Cardiac muscle cell (in vitro differentiated cells and primary cell): ENCODE measurements around the gene SRGAP1. TPM values are rescaled to one million over a fixed set of nuclear protein-coding genes. Genes with fewer than 3 reads are reported as not detected.

ENCODE experiments used
- DNase-seq, 2 donors: peaks; one replicate each; pipeline versions ENCODE4 v3.0.0 to v3.0.0-alpha.2; 2010 to 2017; ENCODE audit warnings: low read depth in 1 of 2, low spot score in 1 of 2
- H3K27ac ChIP-seq: fragments of 200-600 bp; sonication (generic); 2 replicates; pipeline ENCODE4 v1.5.1; 2016
- H3K27me3 ChIP-seq: fragments of 200-600 bp; sonication (generic); 2 replicates; pipeline ENCODE4 v1.6.0; 2016; ENCODE audit warnings: control low read depth
- H3K36me3 ChIP-seq: fragments of 200-600 bp; sonication (generic); 2 replicates; pipeline ENCODE4 v1.5.1; 2016; ENCODE audit warnings: control low read depth
- H3K4me1 ChIP-seq: fragments of 200-600 bp; sonication (generic); 2 replicates; pipeline ENCODE4 v1.8.1; 2017; ENCODE audit warnings: low read depth, mild to moderate bottlenecking, mixed run types
- H3K4me3 ChIP-seq: fragments of 200-600 bp; sonication (generic); 2 replicates; pipeline ENCODE4 v1.5.1; 2016; ENCODE audit warnings: mild to moderate bottlenecking
- H3K9me3 ChIP-seq: fragments of 200-600 bp; sonication (generic); 2 replicates; pipeline ENCODE4 v1.5.1; 2017; ENCODE audit warnings: low read depth, mild to moderate bottlenecking, control low read depth
- CTCF ChIP-seq: IDR thresholded peaks from 2 replicates; pipeline ENCODE4 v1.5.1; 2012; ENCODE audit warnings: low read depth, mild to moderate bottlenecking, low read length
- polyA plus RNA-seq: library from polyadenylated mRNA; unstranded; fragments of >200 nt; fragmentation: Nextera tagmentation; extraction: Ambion mirVana; gene quantifications from 2 replicates; pipeline ENCODE4 v1.2.1, GENCODE V29; 2016
- total RNA-seq: library from RNA; depleted of rRNA; stranded (reverse); fragments of >200 nt; gene quantifications from 2 replicates; pipeline ENCODE4 v1.2.3, GENCODE V29; 2016

Gene SRGAP1
- total and polyA plus RNA-seq, 2 experiments from 2014 or later = 2.7 to 3.9 TPM

GRCh38 chr12:64056741-64057140 lies 212.2 kb downstream of the SRGAP1 start:
- H3K4me3 ChIP-seq = no peak overlapping the region
- no peak for DNase-seq
- no peaks in the 10 kb centered on the region for H3K9me3 ChIP-seq
- H3K4me1 ChIP-seq = no peaks in the 10 kb centered on the region
- H3K27me3 ChIP-seq = no peaks in the 10 kb centered on the region
- no peak overlapping the region for H3K27ac ChIP-seq
- H3K36me3 ChIP-seq = no peaks in the 10 kb centered on the region
- TF ChIP-seq CTCF = no peak

GRCh38 chr12:64057706-64058105 lies 213.2 kb downstream of the SRGAP1 start:
- no peak for DNase-seq
- H3K4me1 ChIP-seq = peaks cover 2% of the 10 kb centered on the region
- no peak overlapping the region for H3K4me3 ChIP-seq
- H3K27ac ChIP-seq = no peak overlapping the region
- H3K36me3 ChIP-seq = no peaks in the 10 kb centered on the region
- no peaks in the 10 kb centered on the region for H3K27me3 ChIP-seq
- H3K9me3 ChIP-seq = no peaks in the 10 kb centered on the region
- TF ChIP-seq CTCF = no peak

- no peak for TF ChIP-seq CTCF
- no peak overlapping the region for H3K4me3 ChIP-seq
- no peaks in the 10 kb centered on the region for H3K36me3 ChIP-seq
- no peak overlapping the region for H3K27ac ChIP-seq
- no peak for DNase-seq
- H3K27me3 ChIP-seq = no peaks in the 10 kb centered on the region
- H3K9me3 ChIP-seq = no peaks in the 10 kb centered on the region
- H3K4me1 ChIP-seq = peaks cover 11% of the 10 kb centered on the region
Measured at GRCh38 chr12:64058541-64059265, 214.2 kb downstream of the SRGAP1 start.

GRCh38 chr12:64059685-64060084 lies 215.2 kb downstream of the SRGAP1 start:
- no peak for TF ChIP-seq CTCF
- Histone ChIP-seq H3K9me3 (no peaks in the 10 kb centered on the region), H3K27ac (no peak overlapping the region), H3K36me3 (no peaks in the 10 kb centered on the region), H3K4me3 (no peak overlapping the region), H3K27me3 (no peaks in the 10 kb centered on the region), H3K4me1 (peaks cover 11% of the 10 kb centered on the region)
- DNase-seq = no peak

- DNase-seq = no peak
- H3K4me1 ChIP-seq = peaks cover 11% of the 10 kb centered on the region
- no peaks in the 10 kb centered on the region for H3K36me3 ChIP-seq
- H3K27ac ChIP-seq = no peak overlapping the region
- no peaks in the 10 kb centered on the region for H3K27me3 ChIP-seq
- no peaks in the 10 kb centered on the region for H3K9me3 ChIP-seq
- TF ChIP-seq CTCF = no peak
- H3K4me3 ChIP-seq = no peak overlapping the region
Measured at GRCh38 chr12:64061868-64062375, 217.4 kb downstream of the SRGAP1 start.
